ENCODE measurements around the gene SEMA5A. TPM values are rescaled to one million over a fixed set of nuclear protein-coding genes. Genes with fewer than 3 reads are reported as not detected.

The SEMA5A gene
- total RNA-seq, 4 donors from 2014 or later = 2.3 to 4.7 (median 3.7) TPM

GRCh38 chr5:9209846-9210492 is 335.9 kb downstream of the SEMA5A start:
- no peak overlapping the region for H3K4me3 ChIP-seq
- WGBS, 2 donors (ENCODE audit: low coverage in 1 of 2) = 74 to 86% methylated on average over 2 of the region's 3 CpGs
- TF ChIP-seq POLR2AphosphoS5 (IDR thresholded peaks at IDR 0.05) (no peak), CTCF (IDR thresholded peaks at IDR 0.05) (no peak), POLR2A (IDR thresholded peaks at IDR 0.05) (no peak), EP300 (IDR thresholded peaks at IDR 0.05) (no peak)

DNA sequence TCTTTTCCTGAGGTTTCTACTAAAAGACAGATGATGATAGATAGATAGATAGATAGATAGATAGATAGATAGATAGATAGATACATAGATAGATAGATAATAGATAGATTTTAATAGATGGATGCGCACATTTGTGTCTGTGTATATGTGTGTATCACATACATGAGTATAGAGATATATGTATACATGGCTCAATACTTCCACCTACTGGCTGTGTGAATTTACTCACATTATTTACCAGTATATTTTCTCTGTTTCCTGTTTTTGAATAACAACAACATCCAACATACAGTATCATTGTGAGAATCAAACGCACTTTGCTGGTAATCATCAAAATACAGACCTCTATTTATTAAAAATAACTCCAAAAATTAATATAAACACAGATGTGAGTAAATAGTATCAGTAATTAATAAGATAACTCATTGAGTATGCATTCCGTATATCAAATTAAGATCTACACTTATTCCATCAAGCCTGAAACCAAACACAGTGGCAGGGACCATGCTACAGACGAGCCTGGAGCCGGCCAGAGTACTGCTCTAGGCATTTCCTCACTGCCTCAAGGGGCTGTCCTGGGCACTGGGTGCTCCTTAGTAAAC is 338.0 kb downstream of the SEMA5A start:
- Histone ChIP-seq H3K36me3 (no peaks in the 10 kb centered on the region), H3K27me3 (no peaks in the 10 kb centered on the region), H3K27ac (no peak overlapping the region), H3K4me1 (no peaks in the 10 kb centered on the region), H3K9me3 (no peaks in the 10 kb centered on the region), H3K4me3 (no peak overlapping the region)
- WGBS, 2 donors (ENCODE audit: low coverage in 1 of 2) = 49 to 67% methylated on average over 3 to 5 of the region's 5 CpGs
- no peak for ATAC-seq
- peak in 3 of 4 experiments; percentile 10 to 37 (median 31) for TF ChIP-seq CTCF (IDR thresholded peaks at IDR 0.05)
- TF ChIP-seq POLR2AphosphoS5 (IDR thresholded peaks at IDR 0.05) = no peak
- TF ChIP-seq POLR2A (IDR thresholded peaks at IDR 0.05) = no peak
- no peak for TF ChIP-seq EP300 (IDR thresholded peaks at IDR 0.05)

More at GRCh38 chr5:9209846-9210492, 335.9 kb downstream of the SEMA5A start:
- Histone ChIP-seq H3K36me3 (no peaks in the 10 kb centered on the region), H3K27ac (no peak overlapping the region), H3K27me3 (no peaks in the 10 kb centered on the region), H3K4me1 (no peaks in the 10 kb centered on the region), H3K9me3 (no peaks in the 10 kb centered on the region)
- ATAC-seq = no peak

- 58 to 70% methylated on average over 2 of the region's 2 CpGs for WGBS, 2 donors (ENCODE audit: low coverage in 1 of 2)
- Histone ChIP-seq H3K36me3 (no peaks in the 10 kb centered on the region), H3K27ac (no peak overlapping the region), H3K27me3 (no peaks in the 10 kb centered on the region), H3K4me1 (no peaks in the 10 kb centered on the region), H3K4me3 (no peak overlapping the region), H3K9me3 (no peaks in the 10 kb centered on the region)
- TF ChIP-seq POLR2AphosphoS5 (IDR thresholded peaks at IDR 0.05) = no peak
- TF ChIP-seq CTCF (IDR thresholded peaks at IDR 0.05) = no peak
- no peak for TF ChIP-seq EP300 (IDR thresholded peaks at IDR 0.05)
- TF ChIP-seq POLR2A (IDR thresholded peaks at IDR 0.05) = no peak
- ATAC-seq = no peak
These were observed 343.2 kb downstream of the SEMA5A start for GRCh38 chr5:9202636-9203035.

DNA sequence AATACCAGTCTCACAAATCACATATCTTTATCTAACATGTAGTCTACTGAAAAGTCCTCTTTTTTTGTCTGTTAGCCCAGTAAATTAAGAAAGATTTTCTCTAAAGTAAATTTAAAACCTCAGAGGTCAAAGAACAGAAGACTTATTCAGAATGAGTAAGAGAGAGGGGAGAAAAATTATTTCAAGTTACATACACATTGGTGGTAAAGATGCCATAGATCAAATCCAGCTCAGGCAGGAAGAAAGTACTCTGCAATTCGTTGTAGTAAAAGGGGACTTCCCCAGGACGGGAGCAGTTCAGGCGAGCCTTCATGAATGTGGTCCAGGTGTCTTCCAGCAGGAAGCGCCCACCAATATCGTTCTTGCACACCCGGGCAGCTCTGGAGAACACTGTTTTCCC is 344.1 kb downstream of the SEMA5A start:
- Histone ChIP-seq H3K36me3 (no peaks in the 10 kb centered on the region), H3K27ac (no peak overlapping the region), H3K4me1 (no peaks in the 10 kb centered on the region), H3K9me3 (no peaks in the 10 kb centered on the region), H3K27me3 (no peaks in the 10 kb centered on the region), H3K4me3 (no peak overlapping the region)
- no peak for ATAC-seq
- WGBS, 2 donors (ENCODE audit: low coverage in 1 of 2) = 85 to 100% methylated on average over 3 to 6 of the region's 6 CpGs
- TF ChIP-seq POLR2AphosphoS5 (IDR thresholded peaks at IDR 0.05) (no peak), EP300 (IDR thresholded peaks at IDR 0.05) (no peak)

DNA sequence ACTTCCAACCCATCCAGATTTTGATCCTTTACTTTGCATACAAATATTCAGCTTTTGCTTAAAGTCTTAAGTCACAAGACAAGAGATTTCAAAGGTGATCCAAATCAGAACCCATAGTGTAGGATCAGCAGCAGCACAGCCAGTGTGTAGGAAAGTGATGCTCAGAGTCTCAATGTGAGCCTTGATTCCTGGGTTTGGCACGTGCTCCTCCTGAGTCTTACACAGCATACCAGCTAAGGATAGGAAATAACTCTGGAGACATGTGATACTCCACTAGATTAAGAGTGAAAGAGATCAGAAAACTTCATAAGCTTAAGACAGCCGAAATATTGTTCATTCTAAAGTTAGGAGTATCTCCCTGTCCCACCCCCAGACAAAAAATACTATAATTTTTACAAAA is 344.9 kb downstream of the SEMA5A start:
- WGBS, 2 donors (ENCODE audit: low coverage in 1 of 2) = 65 to 88% methylated on average over 2 of the region's 2 CpGs
- no peak for ATAC-seq
- TF ChIP-seq POLR2A (IDR thresholded peaks at IDR 0.05) (no peak), EP300 (IDR thresholded peaks at IDR 0.05) (no peak), CTCF (IDR thresholded peaks at IDR 0.05) (no peak), POLR2AphosphoS5 (IDR thresholded peaks at IDR 0.05) (no peak)
- no peak overlapping the region for H3K27ac ChIP-seq
- no peaks in the 10 kb centered on the region for H3K9me3 ChIP-seq
- H3K4me3 ChIP-seq = no peak overlapping the region
- H3K36me3 ChIP-seq = no peaks in the 10 kb centered on the region
- no peaks in the 10 kb centered on the region for H3K27me3 ChIP-seq
- H3K4me1 ChIP-seq = no peaks in the 10 kb centered on the region

Data from gastroesophageal sphincter (tissue), 4 donors.